IMR-90 (cell line): Measurements from ENCODE around the gene IGSF3. TPM values are rescaled to one million over a fixed set of nuclear protein-coding genes. Genes with fewer than 3 reads are reported as not detected.

ENCODE experiments used
- ATAC-seq: fragments of 200-7000 bp; cut with Tn5 transposase; 2 replicates; pipeline ENCODE4 v1.9.1; 2020; ENCODE audit warnings: low read depth, mild to moderate bottlenecking, moderate library complexity
- BruUV-seq: library from RNA; stranded (reverse); fragments of 400-500 nt; replicated peaks from 2 replicates; lab custom pipeline; 2021; lab: Mats Ljungman, UMichigan
- CTCF ChIA-PET: fragments of 300-600 bp; formaldehyde crosslinking; extraction: SDS; loops from one replicate; lab custom pipeline; 2021; ENCODE audit warnings: antibody characterized with exemption; lab: Yijun Ruan, JAX
- POLR2A ChIA-PET: fragments of 300-600 bp; sonication (Branson Sonifier 250); formaldehyde crosslinking; loops from one replicate; lab custom pipeline; 2022; ENCODE audit warnings: antibody characterized with exemption; ENCODE audit not compliant: unreplicated experiment; lab: Charles Lee
- DNase-seq: peaks from one replicate; pipeline ENCODE4 v3.0.0; 2013
- H2AFZ ChIP-seq: replicated peaks from 2 replicates; pipeline ENCODE3; 2013; ENCODE audit warnings: low read length, mild to moderate bottlenecking; ENCODE audit not compliant: poor library complexity
- H2AK5ac ChIP-seq: 2 replicates; pipeline ENCODE4 v1.6.1; 2013; ENCODE audit warnings: low read depth, low read length, inconsistent platforms
- H2AK9ac ChIP-seq: replicated peaks from 2 replicates; pipeline ENCODE3; 2013; ENCODE audit warnings: mild to moderate bottlenecking, low read depth, low read length, moderate library complexity; ENCODE audit not compliant: poor library complexity
- H2BK120ac ChIP-seq: 2 replicates; pipeline ENCODE4 v1.6.1; 2013; ENCODE audit warnings: low read depth, low read length, inconsistent platforms
- H2BK15ac ChIP-seq: 3 replicates; pipeline ENCODE4 v1.6.1; 2013; ENCODE audit warnings: low read depth, low read length, inconsistent platforms
- H2BK20ac ChIP-seq: 2 replicates; pipeline ENCODE4 v1.6.1; 2013; ENCODE audit warnings: low read depth, mild to moderate bottlenecking, inconsistent platforms, low read length, moderate library complexity
- H2BK5ac ChIP-seq: 2 replicates; pipeline ENCODE4 v1.6.1; 2013; ENCODE audit warnings: mild to moderate bottlenecking, low read depth, low read length, inconsistent platforms; ENCODE audit not compliant: poor library complexity, severe bottlenecking
- H3K14ac ChIP-seq: replicated peaks from 2 replicates; pipeline ENCODE4 v1.6.1; 2013; ENCODE audit warnings: low read depth, low read length, inconsistent platforms
- H3K18ac ChIP-seq: 2 replicates; pipeline ENCODE4 v1.6.1; 2013; ENCODE audit warnings: low read depth, low read length, control low read depth
- H3K23ac ChIP-seq: 2 replicates; pipeline ENCODE4 v1.6.1; 2013; ENCODE audit warnings: low read depth, low read length, inconsistent platforms
- H3K27ac ChIP-seq: 2 replicates; pipeline ENCODE4 v1.5.1; 2013; ENCODE audit warnings: mild to moderate bottlenecking, control low read depth, low read length; ENCODE audit not compliant: insufficient read depth
- H3K27me3 ChIP-seq: 2 replicates; pipeline ENCODE4 v1.6.1; 2013; ENCODE audit warnings: low read length; ENCODE audit not compliant: control insufficient read depth, insufficient read depth
- H3K36me3 ChIP-seq: 2 replicates; pipeline ENCODE4 v1.6.1; 2013; ENCODE audit warnings: low read length, mixed read lengths; ENCODE audit not compliant: control insufficient read depth, insufficient read depth
- H3K4ac ChIP-seq: 2 replicates; pipeline ENCODE4 v1.6.1; 2013; ENCODE audit warnings: low read depth, low read length, inconsistent platforms
- H3K4me1 ChIP-seq: 2 replicates; pipeline ENCODE4 v1.6.1; 2013; ENCODE audit warnings: low read length, mixed read lengths; ENCODE audit not compliant: control insufficient read depth, insufficient read depth
- H3K4me2 ChIP-seq: 2 replicates; pipeline ENCODE4 v1.6.1; 2013; ENCODE audit warnings: low read depth, mild to moderate bottlenecking, control low read depth, low read length, moderate library complexity
- H3K4me3 ChIP-seq: 2 replicates; pipeline ENCODE4 v1.5.1; 2013; ENCODE audit warnings: low read depth, mild to moderate bottlenecking, control low read depth, low read length, moderate library complexity; ENCODE audit not compliant: insufficient read depth
- H3K56ac ChIP-seq: 2 replicates; pipeline ENCODE4 v1.6.1; 2013; ENCODE audit warnings: low read length, inconsistent platforms; ENCODE audit not compliant: insufficient read depth; ENCODE audit errors: extremely low read depth
- H3K79me1 ChIP-seq, 2 experiments: 2 replicates each; pipeline ENCODE4 v1.6.1; 2013; ENCODE audit warnings: low read length in 2 of 2, inconsistent platforms in 1 of 2, low read depth in 1 of 2
- H3K9ac ChIP-seq: 2 replicates; pipeline ENCODE4 v1.6.1; 2013; ENCODE audit warnings: low read depth, low read length, control low read depth
- H3K9me1 ChIP-seq: 2 replicates; pipeline ENCODE4 v1.6.1; 2013; ENCODE audit warnings: low read length, inconsistent platforms; ENCODE audit not compliant: insufficient read depth
- H3K9me3 ChIP-seq: 2 replicates; pipeline ENCODE4 v1.6.1; 2013; ENCODE audit warnings: low read length; ENCODE audit not compliant: control insufficient read depth, insufficient read depth
- H4K20me1 ChIP-seq: 2 replicates; pipeline ENCODE4 v1.6.1; 2013; ENCODE audit warnings: low read length, inconsistent platforms; ENCODE audit not compliant: insufficient read depth
- H4K5ac ChIP-seq: 2 replicates; pipeline ENCODE4 v1.6.1; 2013; ENCODE audit warnings: mild to moderate bottlenecking, low read depth, low read length, control low read depth
- H4K8ac ChIP-seq, 2 experiments: 2 replicates each; pipeline ENCODE4 v1.6.1; 2013; ENCODE audit warnings: low read depth in 2 of 2, low read length in 2 of 2, control low read depth in 1 of 2, inconsistent platforms in 1 of 2
- H4K91ac ChIP-seq: 2 replicates; pipeline ENCODE4 v1.6.1; 2013; ENCODE audit warnings: low read depth, low read length, inconsistent platforms; ENCODE audit not compliant: insufficient read depth
- CEBPB ChIP-seq: IDR thresholded peaks from 2 replicates; pipeline ENCODE4 v1.6.1; 2012; ENCODE audit warnings: low read depth, low read length, improper control_type of control experiment
- CHD1 ChIP-seq: IDR thresholded peaks from 2 replicates; pipeline ENCODE4 v1.6.1; 2012; ENCODE audit warnings: low read depth, low read length, improper control_type of control experiment
- MXI1 ChIP-seq: IDR thresholded peaks from 2 replicates; pipeline ENCODE4 v1.6.1; 2012; ENCODE audit warnings: low read depth, mild to moderate bottlenecking, low read length, moderate library complexity, borderline replicate concordance
- POLR2A ChIP-seq: IDR thresholded peaks from 2 replicates; pipeline ENCODE4 v1.6.1; 2012; ENCODE audit warnings: mild to moderate bottlenecking, low read depth, low read length
- RAD21 ChIP-seq: IDR thresholded peaks from 2 replicates; pipeline ENCODE4 v1.6.1; 2012; ENCODE audit warnings: low read length, improper control_type of control experiment
- RCOR1 ChIP-seq: IDR thresholded peaks from 2 replicates; pipeline ENCODE4 v1.6.1; 2012; ENCODE audit warnings: mild to moderate bottlenecking, low read length, improper control_type of control experiment; ENCODE audit not compliant: insufficient replicate concordance
- WGBS, 2 experiments: methylation state at CpG; one replicate each; pipeline versions ENCODE4 v1.1.5 to v1.1.7; 2013; ENCODE audit warnings: missing lambda C conversion rate in 2 of 2; ENCODE audit not compliant: insufficient read length in 1 of 2; ENCODE audit errors: extremely low coverage in 2 of 2; 5-methylcytosine and 5-hydroxymethylcytosine counted together
- dilution Hi-C: fragments of 300-500 bp; cut with HindIII; formaldehyde crosslinking; loops from one replicate; pipeline ENCODE4 v1.14.3; 2018; ENCODE audit warnings: low sequenced_read_pairs; ENCODE audit not compliant: unreplicated experiment
- in situ Hi-C: fragments of 300-500 bp; cut with MboI; formaldehyde crosslinking; loops from 3 replicates; pipeline ENCODE4 v1.14.3; 2019; ENCODE audit warnings: low sequenced_read_pairs, inconsistent platforms, mixed read lengths
- intact Hi-C: fragments of 100-400 bp; cut with micrococcal nuclease; formaldehyde crosslinking; loops from 2 replicates; pipeline ENCODE4 v1.10.0; 2022
- polyA plus RNA-seq, 3 experiments: library from polyadenylated mRNA; depleted of rRNA; stranded (reverse); fragments of >200 nt; gene quantifications; 2 replicates each; pipeline ENCODE4 v1.2.3, GENCODE V29; 2012; ENCODE audit warnings: low replicate concordance in 1 of 3
- total RNA-seq: library from RNA; depleted of rRNA; stranded (reverse); fragments of >200 nt; gene quantifications from 2 replicates; pipeline ENCODE4 v1.2.3, GENCODE V29; 2012
- TF ChIP-seq, protein P1 (sequence below): conservative IDR thresholded peaks from 2 replicates; pipeline ENCODE4 v1.5.1; 2012; ENCODE audit warnings: mild to moderate bottlenecking, low read depth, low read length, improper control_type of control experiment

The IGSF3 gene
- total and polyA plus RNA-seq, 2 of the 4 experiments (the other 2 are of a cell fraction) = under 0.01 to 0.02 TPM

DNA sequence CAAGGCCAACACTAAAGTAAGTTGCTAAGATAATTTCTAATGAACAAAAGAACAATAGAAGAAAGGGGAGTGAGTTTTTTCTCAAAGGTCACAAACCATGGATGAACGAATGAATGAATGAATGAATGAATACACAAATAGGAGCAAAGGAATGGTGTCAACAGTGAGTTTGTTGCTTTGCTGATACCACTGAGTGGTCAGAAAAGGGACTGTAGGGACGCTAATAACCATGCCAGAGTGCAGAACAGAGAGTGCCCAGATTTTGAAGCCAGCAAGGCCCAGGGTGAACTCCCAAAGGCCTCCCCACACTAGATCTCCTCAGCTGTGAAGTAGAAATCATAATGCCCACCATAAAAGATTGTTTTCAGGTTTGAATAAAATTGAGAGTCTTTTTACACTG is 112.6 kb downstream of the IGSF3 start:
- TF ChIP-seq MXI1 = no peak
- TF ChIP-seq, protein P1, sequence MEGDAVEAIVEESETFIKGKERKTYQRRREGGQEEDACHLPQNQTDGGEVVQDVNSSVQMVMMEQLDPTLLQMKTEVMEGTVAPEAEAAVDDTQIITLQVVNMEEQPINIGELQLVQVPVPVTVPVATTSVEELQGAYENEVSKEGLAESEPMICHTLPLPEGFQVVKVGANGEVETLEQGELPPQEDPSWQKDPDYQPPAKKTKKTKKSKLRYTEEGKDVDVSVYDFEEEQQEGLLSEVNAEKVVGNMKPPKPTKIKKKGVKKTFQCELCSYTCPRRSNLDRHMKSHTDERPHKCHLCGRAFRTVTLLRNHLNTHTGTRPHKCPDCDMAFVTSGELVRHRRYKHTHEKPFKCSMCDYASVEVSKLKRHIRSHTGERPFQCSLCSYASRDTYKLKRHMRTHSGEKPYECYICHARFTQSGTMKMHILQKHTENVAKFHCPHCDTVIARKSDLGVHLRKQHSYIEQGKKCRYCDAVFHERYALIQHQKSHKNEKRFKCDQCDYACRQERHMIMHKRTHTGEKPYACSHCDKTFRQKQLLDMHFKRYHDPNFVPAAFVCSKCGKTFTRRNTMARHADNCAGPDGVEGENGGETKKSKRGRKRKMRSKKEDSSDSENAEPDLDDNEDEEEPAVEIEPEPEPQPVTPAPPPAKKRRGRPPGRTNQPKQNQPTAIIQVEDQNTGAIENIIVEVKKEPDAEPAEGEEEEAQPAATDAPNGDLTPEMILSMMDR = no peak
- no peak for TF ChIP-seq POLR2A
- TF ChIP-seq CEBPB = no peak
- no peak for TF ChIP-seq RAD21
- TF ChIP-seq RCOR1 = no peak
- no peak for TF ChIP-seq CHD1

More for the DNA sequence above, 112.6 kb downstream of the IGSF3 start:
- Histone ChIP-seq H2BK20ac (no peak overlapping the region), H4K20me1 (no peaks in the 10 kb centered on the region), H3K18ac (no peak overlapping the region), H4K91ac (no peak overlapping the region), H3K36me3 (no peaks in the 10 kb centered on the region), H3K14ac (no peak overlapping the region), H3K27ac (no peak overlapping the region), H4K8ac (no peak overlapping the region), H2BK120ac (no peak overlapping the region), H3K9ac (no peak overlapping the region), H3K9me3 (no peaks in the 10 kb centered on the region), H2BK15ac (no peak overlapping the region), H2AFZ (no peak overlapping the region), H2BK5ac (no peak overlapping the region), H3K56ac (no peak overlapping the region), H3K4ac (no peak overlapping the region), H3K4me1 (no peaks in the 10 kb centered on the region), H3K27me3 (no peaks in the 10 kb centered on the region), H3K4me2 (no peak overlapping the region), H3K4me3 (no peak overlapping the region), H2AK9ac (no peak overlapping the region), H3K9me1 (no peaks in the 10 kb centered on the region; the same call in 1 of the 2 replicates), H3K23ac (no peak overlapping the region), H4K5ac (no peak overlapping the region), H3K79me1 (no peaks in the 10 kb centered on the region), H2AK5ac (no peak overlapping the region)
- intact Hi-C loops (no loop called here), dilution Hi-C loops (no loop called here), in situ Hi-C loops (no loop called here)
- ChIA-PET CTCF (no interaction called here), POLR2A (no interaction called here)
- no CpG with 5 or more reads among the region's 2 CpGs for WGBS, 2 experiments
- ATAC-seq (no peak), DNase-seq (no peak)
- BruUV-seq = no TSS peak
